Activated T-cell treated with anti-CD3 and anti-CD28 coated beads, Interleukin-2, amount 50 U/mL, for 1 hour (primary cell): ENCODE data around the gene SCNM1.
"Not testable (repeated sequence)": the region's sequence is repeated elsewhere in the genome, so short reads cannot be mapped to it uniquely, and the experiment has no call there.

Experiments
- DNase-seq: peaks from one replicate; pipeline ENCODE4 v3.0.0-alpha.2; 2020

SCNM1 gene

GRCh38 chr1:151196292-151196800, 30.4 kb downstream of the SCNM1 start:
- DNase-seq: peak; percentile 33

DNA sequence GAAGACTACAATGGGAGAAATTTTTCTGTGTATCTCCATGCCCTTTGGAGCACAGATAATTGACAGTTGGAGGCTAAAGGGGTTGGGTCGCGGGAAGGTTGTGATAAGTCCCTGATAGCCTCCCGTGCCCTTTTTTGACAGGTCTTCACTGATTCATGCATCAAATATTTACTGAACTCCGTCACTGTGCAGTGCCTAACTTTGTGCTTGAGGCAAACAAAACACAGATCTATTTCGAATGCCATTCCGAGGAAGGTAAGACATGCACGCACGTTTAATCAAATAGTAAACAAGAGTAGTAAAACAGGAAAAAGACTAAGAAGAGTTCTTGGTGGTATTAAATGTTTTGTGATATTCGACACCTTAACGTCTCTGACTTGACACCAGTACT, 31.9 kb downstream of the SCNM1 start:
- DNase-seq: no peak

DNA sequence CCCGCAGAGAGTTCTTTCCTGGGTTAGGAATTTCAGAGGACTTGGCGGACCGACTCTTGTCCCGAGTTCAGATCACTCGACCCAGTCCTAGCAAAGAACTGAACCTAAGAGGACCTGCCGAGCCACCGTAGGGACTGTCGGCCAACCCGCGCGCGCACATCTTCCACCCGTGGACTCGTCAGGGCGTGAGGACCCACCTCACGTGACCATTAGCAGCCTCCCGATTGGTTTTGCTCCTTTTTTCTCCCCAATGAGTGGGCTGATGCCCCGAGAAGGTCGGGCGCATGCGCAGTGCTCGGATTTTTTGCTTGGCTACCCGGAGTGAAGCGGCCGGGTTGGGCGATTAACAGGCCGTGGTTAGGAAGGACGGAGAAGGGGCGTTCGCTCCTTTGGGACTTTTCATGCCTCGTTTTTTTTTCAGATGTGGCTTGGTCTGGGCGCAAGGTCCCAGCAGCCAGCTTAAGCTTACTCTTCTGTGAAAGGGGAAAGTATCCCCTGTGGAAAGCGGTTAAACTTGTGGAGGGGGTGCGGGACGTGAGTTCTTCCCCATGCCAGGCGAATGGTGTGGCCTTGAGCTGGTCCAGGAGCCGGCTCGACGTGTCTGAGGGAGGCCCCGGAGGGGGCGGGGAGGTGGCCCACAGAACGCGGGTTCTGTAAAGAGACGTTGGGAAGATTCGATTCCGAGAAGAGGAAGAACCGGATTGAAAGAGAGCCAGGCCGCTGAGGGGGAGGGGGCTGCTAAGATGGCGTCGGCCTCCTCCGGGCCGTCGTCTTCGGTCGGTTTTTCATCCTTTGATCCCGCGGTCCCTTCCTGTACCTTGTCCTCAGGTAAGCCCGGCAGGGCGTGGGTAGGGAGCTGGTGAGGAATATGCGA, 32.5 kb downstream of the SCNM1 start, which contains the start of gene PIP5K1A:
PIP5K1A (plus strand) TSS at position 299 of the 874 bp plus-strand sequence; CDS start at position 744, 445 bp downstream.
- DNase-seq: peak; percentile 96

GRCh38 chr1:151199873-151200581, 34.1 kb downstream of the SCNM1 start:
- DNase-seq: no peak

DNA sequence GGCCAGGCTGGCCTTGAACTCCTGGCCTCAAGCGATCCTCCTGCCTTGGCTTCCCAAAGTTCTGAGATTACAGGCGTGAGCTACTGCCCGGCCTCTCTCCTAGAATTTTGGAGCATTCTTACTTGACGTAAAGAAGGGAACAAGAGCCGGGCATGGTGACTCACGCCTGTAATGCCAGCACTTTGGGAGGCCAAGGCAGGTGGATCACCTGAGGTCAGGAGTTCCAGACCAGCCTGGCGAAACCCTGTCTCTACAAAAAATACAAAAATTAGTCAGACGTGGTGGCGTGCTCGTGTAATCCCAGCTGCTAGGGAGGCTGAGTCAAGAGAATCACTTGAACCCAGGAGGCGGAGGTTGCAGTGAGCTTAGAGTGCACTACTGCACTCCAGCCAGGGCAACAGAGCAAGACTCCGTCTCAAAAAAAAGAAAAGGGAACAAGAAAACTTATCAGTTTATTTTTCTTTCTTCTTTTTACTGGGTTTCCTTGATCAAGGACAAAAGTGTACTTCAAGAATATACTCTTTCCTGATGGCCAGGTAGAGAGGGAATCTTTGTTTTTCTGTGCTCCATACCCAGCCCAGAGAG, 39.5 kb downstream of the SCNM1 start:
- DNase-seq: not testable (repeated sequence)

- no peak for DNase-seq
These were observed 44.9 kb downstream of the SCNM1 start for GRCh38 chr1:151210830-151211229.

DNA sequence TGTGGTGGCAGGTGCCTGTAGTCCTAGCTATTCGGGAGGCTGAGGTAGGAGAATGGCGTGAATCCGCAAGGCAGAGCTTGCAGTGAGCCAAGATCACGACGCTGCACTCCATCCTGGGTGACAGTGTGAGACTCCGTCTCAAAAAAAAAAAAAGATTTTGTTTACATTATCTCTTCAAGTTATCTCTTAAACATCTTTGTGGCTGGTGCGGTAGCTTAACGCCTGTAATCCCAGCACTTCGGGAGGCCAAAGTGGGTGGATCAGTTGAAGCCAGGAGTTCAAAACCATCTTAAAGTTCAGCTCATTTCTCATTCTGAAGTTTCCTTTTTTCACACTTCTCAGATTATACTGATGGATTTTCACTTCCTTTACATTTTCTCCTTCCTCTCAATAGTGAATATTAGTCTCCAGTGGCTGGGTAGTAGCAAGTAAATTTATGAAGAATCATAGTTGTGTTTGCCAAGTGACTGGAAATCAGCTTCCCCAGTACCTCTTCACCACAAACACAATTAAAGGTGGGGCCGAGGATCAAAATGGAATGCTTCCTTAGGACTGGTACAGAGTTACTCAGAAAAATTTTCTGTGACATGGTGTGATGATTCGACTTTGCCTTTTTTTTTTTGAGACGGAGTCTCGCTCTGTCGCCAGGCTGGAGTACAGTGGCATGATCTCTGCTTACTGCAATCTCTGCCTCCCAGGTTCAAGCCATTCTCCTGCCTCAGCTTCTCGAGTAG, 46.2 kb downstream of the SCNM1 start:
- DNase-seq: no peak

- DNase-seq: no peak
These were observed 47.6 kb downstream of the SCNM1 start for GRCh38 chr1:151213560-151213959.
